ENCODE measurements around the gene GATAD1.

GATAD1 gene

GRCh38 chr7:92422926-92423325 lies 24.4 kb upstream of the GATAD1 start:
- H2AFZ ChIP-seq (ENCODE audit: low read length) = no peak overlapping the region

DNA sequence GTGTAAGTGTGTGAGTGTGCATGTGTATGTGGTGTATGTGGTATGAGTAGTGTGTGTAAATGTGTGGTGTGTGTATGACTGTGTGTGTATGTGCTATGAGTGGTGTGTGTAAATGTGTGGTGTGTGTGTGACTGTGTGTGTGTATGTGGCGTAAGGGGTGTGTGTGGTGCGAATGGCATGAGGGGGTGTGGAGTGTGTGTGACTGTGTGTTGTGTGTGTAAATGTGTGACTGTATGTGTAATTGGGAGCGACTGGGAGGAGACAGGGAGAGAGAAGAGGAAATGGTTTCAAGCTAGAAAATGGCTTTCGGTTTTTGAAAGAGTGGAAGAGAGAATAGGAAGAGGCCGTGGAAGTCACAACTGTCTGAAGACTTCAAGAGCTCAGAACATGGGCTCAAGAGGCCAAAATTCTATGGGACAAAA lies 23.6 kb upstream of the GATAD1 start:
- Histone ChIP-seq H3K9me3 (ENCODE audit: insufficient read depth, low read depth, low read length) (no peaks in the 10 kb centered on the region), H3K4me2 (ENCODE audit: low read depth, low read length, poor library complexity, severe bottlenecking) (peak overlapping the region; percentile 81), H3K79me2 (ENCODE audit: insufficient read depth, low read length) (no peaks in the 10 kb centered on the region), H3K36me3 (ENCODE audit: insufficient read depth, low read length) (no peaks in the 10 kb centered on the region), H3K9ac (ENCODE audit: low read depth, low read length, poor library complexity, severe bottlenecking) (no peak overlapping the region), H2AFZ (ENCODE audit: low read length) (peak overlapping the region; percentile 79; the same call in 1 of the 2 replicates), H3K9me2 (replicated peaks; ENCODE audit: low read depth, low read length) (no peaks in the 10 kb centered on the region), H3F3A (ENCODE audit: low read depth) (no peaks in the 10 kb centered on the region), H3K27me3 (ENCODE audit: insufficient read depth, low read length, poor library complexity, severe bottlenecking) (no peaks in the 10 kb centered on the region), H4K20me1 (ENCODE audit: insufficient read depth, low read length, poor library complexity, severe bottlenecking) (no peaks in the 10 kb centered on the region), H3K4me1 (ENCODE audit: insufficient read depth, low read length, poor library complexity, severe bottlenecking) (peaks cover 22% of the 10 kb centered on the region), H3K4me3 (ENCODE audit: low read length, poor library complexity, severe bottlenecking) (no peak overlapping the region)
- no peak for TF ChIP-seq CTCF (conservative IDR thresholded peaks at IDR 0.05; ENCODE audit: low read length)
- no peak for TF ChIP-seq EZH2phosphoT487 (IDR thresholded peaks at IDR 0.05; ENCODE audit: borderline replicate concordance)

More at GRCh38 chr7:92422926-92423325, 24.4 kb upstream of the GATAD1 start:
- Histone ChIP-seq H3K27me3 (ENCODE audit: insufficient read depth, low read length, poor library complexity, severe bottlenecking) (no peaks in the 10 kb centered on the region), H3K79me2 (ENCODE audit: insufficient read depth, low read length) (no peaks in the 10 kb centered on the region), H3K9ac (ENCODE audit: low read depth, low read length, poor library complexity, severe bottlenecking) (no peak overlapping the region), H3K4me3 (ENCODE audit: low read length, poor library complexity, severe bottlenecking) (no peak overlapping the region), H3K36me3 (ENCODE audit: insufficient read depth, low read length) (no peaks in the 10 kb centered on the region), H4K20me1 (ENCODE audit: insufficient read depth, low read length, poor library complexity, severe bottlenecking) (no peaks in the 10 kb centered on the region), H3F3A (ENCODE audit: low read depth) (no peaks in the 10 kb centered on the region), H3K4me1 (ENCODE audit: insufficient read depth, low read length, poor library complexity, severe bottlenecking) (peaks cover 22% of the 10 kb centered on the region), H3K4me2 (ENCODE audit: low read depth, low read length, poor library complexity, severe bottlenecking) (no peak overlapping the region), H3K9me2 (replicated peaks; ENCODE audit: low read depth, low read length) (no peaks in the 10 kb centered on the region), H3K9me3 (ENCODE audit: insufficient read depth, low read depth, low read length) (no peaks in the 10 kb centered on the region)
- no peak for TF ChIP-seq CTCF (conservative IDR thresholded peaks at IDR 0.05; ENCODE audit: low read length)
- no peak for TF ChIP-seq EZH2phosphoT487 (IDR thresholded peaks at IDR 0.05; ENCODE audit: borderline replicate concordance)

GRCh38 chr7:92425311-92425947 lies 21.9 kb upstream of the GATAD1 start:
- Histone ChIP-seq H2AFZ (ENCODE audit: low read length) (peak overlapping the region; percentile 97), H3K4me1 (ENCODE audit: insufficient read depth, low read length, poor library complexity, severe bottlenecking) (peaks cover 22% of the 10 kb centered on the region), H4K20me1 (ENCODE audit: insufficient read depth, low read length, poor library complexity, severe bottlenecking) (no peaks in the 10 kb centered on the region), H3F3A (ENCODE audit: low read depth) (no peaks in the 10 kb centered on the region), H3K27me3 (ENCODE audit: insufficient read depth, low read length, poor library complexity, severe bottlenecking) (no peaks in the 10 kb centered on the region), H3K9me3 (ENCODE audit: insufficient read depth, low read depth, low read length) (no peaks in the 10 kb centered on the region), H3K36me3 (ENCODE audit: insufficient read depth, low read length) (no peaks in the 10 kb centered on the region), H3K4me2 (ENCODE audit: low read depth, low read length, poor library complexity, severe bottlenecking) (peak overlapping the region; percentile 81), H3K9ac (ENCODE audit: low read depth, low read length, poor library complexity, severe bottlenecking) (peak overlapping the region; percentile 22), H3K9me2 (replicated peaks; ENCODE audit: low read depth, low read length) (no peaks in the 10 kb centered on the region), H3K4me3 (ENCODE audit: low read length, poor library complexity, severe bottlenecking) (peak overlapping the region; percentile 60), H3K79me2 (ENCODE audit: insufficient read depth, low read length) (no peaks in the 10 kb centered on the region)
- TF ChIP-seq CTCF (conservative IDR thresholded peaks at IDR 0.05; ENCODE audit: low read length) = peak; percentile 47
- TF ChIP-seq EZH2phosphoT487 (IDR thresholded peaks at IDR 0.05; ENCODE audit: borderline replicate concordance) = no peak

All from Loucy (cell line).